Retinal pigment epithelial cell (primary cell): ENCODE data around the gene RPL18A.

Experiments
- DNase-seq: peaks from one replicate; pipeline ENCODE4 v3.0.0-alpha.2; 2010; ENCODE audit warnings: low read depth
- H3K4me3 ChIP-seq: 2 replicates; pipeline ENCODE4 v1.5.1; 2011; ENCODE audit warnings: mild to moderate bottlenecking, low read length, control low read depth, moderate library complexity
- TF ChIP-seq, protein P1 (sequence below): conservative IDR thresholded peaks from 2 replicates; pipeline ENCODE4 v1.5.1; 2011; ENCODE audit warnings: low read depth, low read length, control low read depth, inconsistent platforms

Gene RPL18A

DNA sequence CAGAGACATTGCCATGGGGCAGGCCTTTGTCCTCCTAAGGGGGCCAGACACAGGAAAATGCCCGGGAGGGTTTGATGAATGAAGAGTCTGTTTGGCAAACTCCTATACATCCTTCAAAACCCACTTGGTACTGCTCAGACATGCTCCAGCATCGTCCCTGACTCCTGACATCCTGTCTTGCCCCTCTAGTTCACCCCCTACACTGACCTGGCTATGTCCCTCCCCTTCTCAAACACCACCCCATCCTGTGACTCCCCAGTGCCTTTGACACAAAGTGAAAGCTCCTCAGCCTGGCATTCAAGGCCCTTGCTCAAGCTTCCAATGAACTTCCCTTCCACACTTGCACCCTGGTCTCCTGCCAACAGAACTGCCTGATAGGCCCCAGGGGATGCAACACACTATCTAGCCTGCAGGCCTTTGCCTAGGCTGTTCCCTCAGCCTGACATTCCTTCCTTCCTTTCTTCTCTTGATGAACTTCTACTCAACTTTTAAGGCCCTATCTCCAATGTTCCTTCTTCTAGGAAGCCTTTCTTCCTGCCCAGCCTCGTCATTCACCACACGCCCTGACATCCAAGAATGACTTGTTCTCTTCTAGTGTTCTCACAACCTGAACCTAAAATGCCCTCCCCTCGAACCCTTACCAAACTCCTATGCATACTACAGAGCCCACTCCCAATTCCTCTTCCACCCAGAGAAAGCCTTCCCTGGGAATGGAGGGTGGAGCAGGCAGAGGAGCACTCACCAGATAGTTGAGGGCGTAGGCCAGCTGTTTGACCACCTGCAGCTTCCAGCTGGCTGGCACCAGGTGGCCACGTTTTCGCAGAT, 24.3 kb upstream of the RPL18A start:
- TF ChIP-seq, protein P1, sequence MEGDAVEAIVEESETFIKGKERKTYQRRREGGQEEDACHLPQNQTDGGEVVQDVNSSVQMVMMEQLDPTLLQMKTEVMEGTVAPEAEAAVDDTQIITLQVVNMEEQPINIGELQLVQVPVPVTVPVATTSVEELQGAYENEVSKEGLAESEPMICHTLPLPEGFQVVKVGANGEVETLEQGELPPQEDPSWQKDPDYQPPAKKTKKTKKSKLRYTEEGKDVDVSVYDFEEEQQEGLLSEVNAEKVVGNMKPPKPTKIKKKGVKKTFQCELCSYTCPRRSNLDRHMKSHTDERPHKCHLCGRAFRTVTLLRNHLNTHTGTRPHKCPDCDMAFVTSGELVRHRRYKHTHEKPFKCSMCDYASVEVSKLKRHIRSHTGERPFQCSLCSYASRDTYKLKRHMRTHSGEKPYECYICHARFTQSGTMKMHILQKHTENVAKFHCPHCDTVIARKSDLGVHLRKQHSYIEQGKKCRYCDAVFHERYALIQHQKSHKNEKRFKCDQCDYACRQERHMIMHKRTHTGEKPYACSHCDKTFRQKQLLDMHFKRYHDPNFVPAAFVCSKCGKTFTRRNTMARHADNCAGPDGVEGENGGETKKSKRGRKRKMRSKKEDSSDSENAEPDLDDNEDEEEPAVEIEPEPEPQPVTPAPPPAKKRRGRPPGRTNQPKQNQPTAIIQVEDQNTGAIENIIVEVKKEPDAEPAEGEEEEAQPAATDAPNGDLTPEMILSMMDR: no peak
- DNase-seq: no peak
- H3K4me3 ChIP-seq: no peak overlapping the region

DNA sequence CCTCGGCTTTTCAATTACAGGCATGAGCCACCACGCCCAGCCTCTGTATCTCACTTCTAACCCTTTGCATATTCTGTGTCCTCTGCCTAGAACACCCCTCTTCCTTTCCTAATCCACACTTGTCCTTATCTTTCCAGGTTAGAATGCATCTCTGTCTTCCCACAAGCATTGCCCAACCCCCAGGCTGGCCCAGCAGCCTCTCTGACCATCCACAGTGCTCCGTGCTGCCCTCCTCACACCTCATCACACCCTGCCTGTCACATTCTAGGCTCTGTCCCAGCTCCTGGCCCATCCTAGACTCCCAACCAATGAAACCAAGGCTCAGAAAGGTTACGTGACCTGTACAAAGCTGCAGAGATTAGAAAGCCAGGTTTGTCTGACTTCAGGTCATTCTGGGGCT, 23.2 kb upstream of the RPL18A start:
- no peak for DNase-seq
- TF ChIP-seq, protein P1: no peak
- H3K4me3 ChIP-seq: no peak overlapping the region

DNA sequence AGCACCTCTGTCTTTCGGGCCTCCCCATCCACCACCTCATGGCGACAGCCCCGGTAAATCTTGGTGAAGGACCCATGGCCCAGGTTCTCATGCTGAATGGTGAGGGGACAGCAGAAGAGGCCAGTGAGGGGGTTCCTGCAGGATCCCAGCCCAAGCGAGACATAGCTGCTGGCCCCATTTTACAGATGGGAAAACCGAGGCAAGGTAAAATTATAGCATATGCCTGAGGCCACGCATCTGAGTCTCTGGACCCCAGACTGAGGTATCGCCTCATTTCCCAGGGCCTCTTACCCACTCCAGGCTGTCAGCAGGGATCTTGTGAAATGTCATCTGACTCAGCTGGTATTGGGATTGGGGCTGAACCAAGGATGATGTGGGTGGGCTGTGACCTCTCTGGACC, 21.7 kb upstream of the RPL18A start:
- no peak for DNase-seq
- TF ChIP-seq, protein P1: no peak
- no peak overlapping the region for H3K4me3 ChIP-seq

DNA sequence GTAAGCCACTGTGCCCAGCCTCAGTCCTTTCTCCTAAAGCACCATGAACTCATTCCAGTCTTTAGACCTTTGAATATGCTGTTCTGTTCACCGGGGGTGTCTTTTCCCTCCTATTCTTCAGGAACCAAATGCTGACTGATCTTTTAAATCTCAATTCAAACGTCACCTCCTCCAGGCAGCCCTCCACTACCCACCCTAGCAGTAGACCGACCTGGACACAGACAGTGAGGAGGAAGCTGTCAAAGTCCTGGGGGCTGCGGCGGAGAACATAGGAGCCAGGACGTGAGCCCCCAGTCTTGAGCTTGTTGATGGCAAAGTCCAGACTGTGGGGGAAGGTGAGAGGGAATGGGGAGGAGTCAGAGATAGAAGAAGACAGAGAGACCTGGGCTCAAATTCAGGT, 19.7 kb upstream of the RPL18A start:
- TF ChIP-seq, protein P1: no peak
- no peak for DNase-seq
- no peak overlapping the region for H3K4me3 ChIP-seq

DNA sequence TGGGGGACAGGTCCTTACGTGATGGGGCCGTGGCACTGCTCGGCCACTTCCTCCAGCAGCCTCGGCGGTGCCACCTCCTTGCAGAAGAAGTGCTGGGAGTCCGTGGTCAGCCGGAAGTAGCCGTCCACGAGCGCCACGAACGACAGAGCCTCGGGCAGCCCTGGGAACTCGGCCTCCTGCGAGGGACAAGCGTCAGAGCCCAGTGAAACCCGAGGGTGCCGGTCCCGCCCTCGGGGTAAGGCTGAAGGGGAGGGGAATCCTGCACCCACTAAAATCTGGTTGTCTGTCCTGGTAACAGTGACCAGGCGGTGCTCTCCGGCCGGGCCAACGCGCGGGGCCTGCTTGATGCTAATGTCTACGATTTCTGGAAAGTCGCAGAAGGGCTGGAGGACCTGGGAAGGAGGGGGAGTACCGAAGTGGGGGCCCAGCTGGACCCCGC, 18.3 kb upstream of the RPL18A start:
- H3K4me3 ChIP-seq: peak overlapping the region; percentile 35
- TF ChIP-seq, protein P1: no peak
- DNase-seq: no peak

DNA sequence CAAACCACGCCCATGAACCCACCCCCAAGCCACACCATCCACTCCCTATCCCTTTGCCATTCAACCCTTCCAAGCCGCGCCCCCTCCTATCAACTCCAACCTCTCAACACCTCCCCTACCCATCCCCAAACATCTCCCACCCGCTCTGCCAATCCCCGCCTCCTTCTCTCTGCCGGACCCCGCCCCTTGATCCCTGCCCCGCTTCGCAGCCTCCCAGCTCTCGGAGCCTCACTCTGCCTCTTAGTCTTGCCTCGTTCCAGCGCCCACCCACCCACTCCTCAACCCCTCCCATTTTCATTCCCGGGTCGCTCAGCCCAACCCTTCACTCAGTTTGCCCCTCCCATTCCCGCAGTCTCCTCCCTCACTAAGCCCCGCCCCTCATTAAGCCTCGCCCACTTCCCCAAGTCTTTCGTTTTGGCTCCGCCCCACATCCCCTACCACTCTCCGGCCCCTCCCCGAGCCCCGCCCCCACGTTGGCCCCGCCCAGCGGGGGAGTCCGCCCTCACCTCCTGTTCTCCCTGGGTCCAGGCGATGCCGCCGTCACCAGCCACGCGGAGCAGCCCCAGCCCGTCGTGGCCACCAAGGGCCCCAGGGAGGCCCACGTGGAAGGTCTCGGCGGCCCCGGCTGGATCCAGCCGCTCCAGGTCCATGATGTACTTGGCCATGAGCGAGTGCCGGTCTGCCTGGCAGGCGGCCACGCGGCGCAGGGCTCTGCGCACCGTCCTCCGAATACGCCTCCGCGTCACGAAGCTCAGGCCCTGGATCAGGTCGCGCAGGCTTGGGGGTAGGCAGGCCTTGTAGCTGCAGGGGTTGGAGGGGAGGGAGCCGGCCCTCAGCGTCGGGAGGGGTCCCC, 17.7 kb upstream of the RPL18A start:
- H3K4me3 ChIP-seq: peak overlapping the region; percentile 35
- no peak for DNase-seq
- TF ChIP-seq, protein P1: no peak
